Calu3 (cell line): ENCODE results near the gene ASTL. TPM values are rescaled to one million over a fixed set of nuclear protein-coding genes. Genes with fewer than 3 reads are reported as not detected.
A peak's percentile ranks its signal among the peaks of the same experiment; 100 is the strongest.

Experiments used
- BruUV-seq: library from RNA; stranded (reverse); fragments of 400-500 nt; replicated peaks from 2 replicates; lab custom pipeline; 2021; lab: Mats Ljungman, UMichigan
- CTCF ChIA-PET: fragments of 300-600 bp; sonication (Branson Sonifier 250); formaldehyde crosslinking; loops from one replicate; lab custom pipeline; 2022; ENCODE audit warnings: antibody characterized with exemption; lab: Charles Lee
- DNase-seq: peaks from one replicate; pipeline ENCODE4 v3.0.0; 2022
- H3K27ac Mint-ChIP-seq: one replicate; pipeline ENCODE4 v1.8.0; 2022; ENCODE audit warnings: mixed read lengths; ENCODE audit not compliant: unreplicated experiment
- H3K27me3 Mint-ChIP-seq: one replicate; pipeline ENCODE4 v1.8.0; 2022; ENCODE audit warnings: mixed read lengths; ENCODE audit not compliant: unreplicated experiment
- H3K36me3 Mint-ChIP-seq: one replicate; pipeline ENCODE4 v1.8.0; 2022; ENCODE audit warnings: mild to moderate bottlenecking, moderate library complexity, mixed read lengths; ENCODE audit not compliant: insufficient read depth, unreplicated experiment
- H3K4me1 Mint-ChIP-seq: one replicate; pipeline ENCODE4 v1.8.0; 2022; ENCODE audit warnings: mild to moderate bottlenecking, low read depth, mixed read lengths; ENCODE audit not compliant: unreplicated experiment
- H3K4me3 Mint-ChIP-seq: one replicate; pipeline ENCODE4 v1.8.0; 2022; ENCODE audit warnings: mild to moderate bottlenecking, low read depth, moderate library complexity, mixed read lengths; ENCODE audit not compliant: unreplicated experiment
- H3K9me3 Mint-ChIP-seq: one replicate; pipeline ENCODE4 v1.8.0; 2022; ENCODE audit warnings: low read depth, mixed read lengths; ENCODE audit not compliant: unreplicated experiment
- intact Hi-C: fragments of 100-400 bp; cut with micrococcal nuclease; formaldehyde crosslinking; loops from one replicate; pipeline ENCODE4 v1.10.0; 2022; ENCODE audit not compliant: unreplicated experiment
- total RNA-seq: library from RNA; stranded (reverse); gene quantifications from 2 replicates; pipeline ENCODE4 v1.2.3, GENCODE V29; 2022
- TF ChIP-seq, protein P1 (sequence below): fragments of 200-600 bp; IDR thresholded peaks from one replicate; pipeline ENCODE4 v1.8.0; 2022; ENCODE audit warnings: antibody characterized with exemption; ENCODE audit not compliant: unreplicated experiment

ASTL gene
- total RNA-seq, 1 experiment from 2014 or later: not detected

- BruUV-seq: no TSS peak
- no peaks in the 10 kb centered on the region for H3K9me3 Mint-ChIP-seq
- H3K27me3 Mint-ChIP-seq: no peaks in the 10 kb centered on the region
- H3K4me3 Mint-ChIP-seq: no peak overlapping the region
- TF ChIP-seq, protein P1, sequence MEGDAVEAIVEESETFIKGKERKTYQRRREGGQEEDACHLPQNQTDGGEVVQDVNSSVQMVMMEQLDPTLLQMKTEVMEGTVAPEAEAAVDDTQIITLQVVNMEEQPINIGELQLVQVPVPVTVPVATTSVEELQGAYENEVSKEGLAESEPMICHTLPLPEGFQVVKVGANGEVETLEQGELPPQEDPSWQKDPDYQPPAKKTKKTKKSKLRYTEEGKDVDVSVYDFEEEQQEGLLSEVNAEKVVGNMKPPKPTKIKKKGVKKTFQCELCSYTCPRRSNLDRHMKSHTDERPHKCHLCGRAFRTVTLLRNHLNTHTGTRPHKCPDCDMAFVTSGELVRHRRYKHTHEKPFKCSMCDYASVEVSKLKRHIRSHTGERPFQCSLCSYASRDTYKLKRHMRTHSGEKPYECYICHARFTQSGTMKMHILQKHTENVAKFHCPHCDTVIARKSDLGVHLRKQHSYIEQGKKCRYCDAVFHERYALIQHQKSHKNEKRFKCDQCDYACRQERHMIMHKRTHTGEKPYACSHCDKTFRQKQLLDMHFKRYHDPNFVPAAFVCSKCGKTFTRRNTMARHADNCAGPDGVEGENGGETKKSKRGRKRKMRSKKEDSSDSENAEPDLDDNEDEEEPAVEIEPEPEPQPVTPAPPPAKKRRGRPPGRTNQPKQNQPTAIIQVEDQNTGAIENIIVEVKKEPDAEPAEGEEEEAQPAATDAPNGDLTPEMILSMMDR: no peak
- no peaks in the 10 kb centered on the region for H3K36me3 Mint-ChIP-seq
- intact Hi-C loops: no loop called here
- no peak overlapping the region for H3K27ac Mint-ChIP-seq
- no peak for DNase-seq
- CTCF ChIA-PET: interaction anchor here (0.9 to 1.1 kb wide), 3 partner anchors 10 to 336 kb away, joined by 4 to 7 read pairs (median 5); no protein-coding TSS in a partner anchor
- H3K4me1 Mint-ChIP-seq: peaks cover 19% of the 10 kb centered on the region
Observed at GRCh38 chr2:96092951-96093350, 45.4 kb downstream of the ASTL start.

- Mint-ChIP-seq H3K36me3 (no peaks in the 10 kb centered on the region), H3K27ac (no peak overlapping the region), H3K4me3 (no peak overlapping the region), H3K9me3 (no peaks in the 10 kb centered on the region), H3K27me3 (no peaks in the 10 kb centered on the region), H3K4me1 (peaks cover 19% of the 10 kb centered on the region)
- intact Hi-C loops: no loop called here
- no TSS peak for BruUV-seq
- CTCF ChIA-PET: interaction anchor here (0.9 to 1.1 kb wide), 3 partner anchors 10 to 337 kb away, joined by 4 to 7 read pairs (median 5); no protein-coding TSS in a partner anchor
- no peak for DNase-seq
- TF ChIP-seq, protein P1: no peak
Observed at GRCh38 chr2:96092573-96092877, 45.8 kb downstream of the ASTL start.

- CTCF ChIA-PET: interaction anchor here (0.7 to 1.2 kb wide), 5 partner anchors 8 to 337 kb away, joined by 4 to 7 read pairs (median 4); no protein-coding TSS in a partner anchor
- intact Hi-C loops: no loop called here
- BruUV-seq: no TSS peak
- no peak overlapping the region for H3K27ac Mint-ChIP-seq
- H3K9me3 Mint-ChIP-seq: no peaks in the 10 kb centered on the region
- no peaks in the 10 kb centered on the region for H3K36me3 Mint-ChIP-seq
- no peaks in the 10 kb centered on the region for H3K27me3 Mint-ChIP-seq
- no peak for DNase-seq
- TF ChIP-seq, protein P1: no peak
- peaks cover 19% of the 10 kb centered on the region for H3K4me1 Mint-ChIP-seq
- H3K4me3 Mint-ChIP-seq: no peak overlapping the region
Observed at GRCh38 chr2:96091711-96092572, 46.4 kb downstream of the ASTL start.

DNA sequence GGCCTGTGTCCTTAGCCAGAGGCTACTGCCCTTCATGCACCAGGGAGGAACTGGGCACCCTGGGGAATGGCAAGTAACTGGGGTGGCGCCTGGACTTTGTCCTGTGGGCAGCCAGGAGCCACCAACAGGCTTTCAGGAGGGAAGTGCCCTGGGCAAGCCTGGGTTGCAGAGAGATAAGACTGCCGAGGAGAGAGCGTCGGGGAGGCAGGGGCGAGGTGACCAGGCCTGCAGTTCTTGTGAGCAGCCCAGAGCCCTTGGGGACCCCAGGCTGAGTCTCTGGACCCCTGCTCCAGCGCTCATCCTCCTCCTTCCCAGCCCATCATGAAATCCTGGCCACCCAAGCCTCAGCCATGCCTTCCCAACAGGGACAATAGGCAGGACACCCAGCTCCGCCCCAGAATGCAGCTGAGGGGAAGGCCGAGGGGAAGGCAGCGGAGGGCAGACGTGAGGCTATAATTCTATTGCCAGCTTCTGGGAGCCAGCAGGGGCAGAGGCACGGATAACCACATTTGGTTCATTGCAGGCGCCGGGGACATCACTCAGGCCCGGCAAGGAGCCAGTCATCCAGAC lies 47.1 kb downstream of the ASTL start:
- BruUV-seq: no TSS peak
- intact Hi-C loops: no loop called here
- no peak overlapping the region for H3K4me3 Mint-ChIP-seq
- no peaks in the 10 kb centered on the region for H3K9me3 Mint-ChIP-seq
- CTCF ChIA-PET: interaction anchor here (0.7 to 1.2 kb wide), 2 partner anchors 9 to 16 kb away, joined by 4 read pairs; no protein-coding TSS in a partner anchor
- H3K27me3 Mint-ChIP-seq: no peaks in the 10 kb centered on the region
- peak; percentile 36 for DNase-seq
- H3K27ac Mint-ChIP-seq: no peak overlapping the region
- TF ChIP-seq, protein P1: no peak
- peaks cover 19% of the 10 kb centered on the region for H3K4me1 Mint-ChIP-seq
- no peaks in the 10 kb centered on the region for H3K36me3 Mint-ChIP-seq
